ENCODE results near the gene ISM2.

ISM2 gene

GRCh38 chr14:77458249-77458950, 40.2 kb downstream of the ISM2 start:
- H2AK5ac ChIP-seq (ENCODE audit: low read length), result peak overlapping the region; percentile 16
- peaks cover 9% of the 10 kb centered on the region for H3K79me1 ChIP-seq (ENCODE audit: low read length)
- no peak overlapping the region for H2BK120ac ChIP-seq (ENCODE audit: insufficient read depth, low read length, poor library complexity)
- peak overlapping the region; percentile 56 for H4K8ac ChIP-seq (ENCODE audit: low read depth, low read length)
- H3K4me2 ChIP-seq (ENCODE audit: low read length), result peak overlapping the region; percentile 90
- peaks cover 16 to 33% of the 10 kb centered on the region in 2 experiments for H3K36me3 ChIP-seq (ENCODE audit: control insufficient read depth in 1 of 2, insufficient read depth in 2 of 2, low read length in 2 of 2)
- no peak overlapping the region for H2BK12ac ChIP-seq (ENCODE audit: low read length)
- H3K23ac ChIP-seq (ENCODE audit: low read length), result no peak overlapping the region
- H4K12ac ChIP-seq (ENCODE audit: low read depth, low read length), result peak overlapping the region; percentile 15
- no peaks in the 10 kb centered on the region for H3K27me3 ChIP-seq (ENCODE audit: insufficient read depth, low read length)
- H3K18ac ChIP-seq (ENCODE audit: low read length), result peak overlapping the region; percentile 71
- H2BK5ac ChIP-seq (ENCODE audit: low read depth, low read length, poor library complexity), result peak overlapping the region; percentile 29
- peak overlapping the region; percentile 78 for H3K9ac ChIP-seq (ENCODE audit: low read length)
- H4K91ac ChIP-seq (ENCODE audit: low read depth, low read length), result peak overlapping the region; percentile 64
- H3K27ac ChIP-seq (ENCODE audit: low read depth, low read length), result peak overlapping the region; percentile 67
- no peaks in the 10 kb centered on the region for H3K9me3 ChIP-seq (ENCODE audit: insufficient read depth, low read depth, low read length)
- no CpG with 5 or more reads among the region's 29 CpGs for WGBS (ENCODE audit: extremely low coverage, insufficient coverage, insufficient read length)
- H3K79me2 ChIP-seq (ENCODE audit: control insufficient read depth, insufficient read depth, low read length, poor library complexity), result peaks cover 8% of the 10 kb centered on the region
- H3K14ac ChIP-seq (ENCODE audit: low read length), result peak overlapping the region; percentile 75
- H3K4me3 ChIP-seq (ENCODE audit: low read depth, low read length), result peak overlapping the region; percentile 94
- no peaks in the 10 kb centered on the region for H3K4me1 ChIP-seq (ENCODE audit: control insufficient read depth in 1 of 2, insufficient read depth in 2 of 2, low read length in 2 of 2)
- peak overlapping the region; percentile 50 for H2AFZ ChIP-seq (ENCODE audit: insufficient read depth, low read length, poor library complexity)
- peak; percentile 54 to 73 for DNase-seq
- peak overlapping the region; percentile 46 for H3K4ac ChIP-seq (ENCODE audit: low read depth, low read length)

DNA sequence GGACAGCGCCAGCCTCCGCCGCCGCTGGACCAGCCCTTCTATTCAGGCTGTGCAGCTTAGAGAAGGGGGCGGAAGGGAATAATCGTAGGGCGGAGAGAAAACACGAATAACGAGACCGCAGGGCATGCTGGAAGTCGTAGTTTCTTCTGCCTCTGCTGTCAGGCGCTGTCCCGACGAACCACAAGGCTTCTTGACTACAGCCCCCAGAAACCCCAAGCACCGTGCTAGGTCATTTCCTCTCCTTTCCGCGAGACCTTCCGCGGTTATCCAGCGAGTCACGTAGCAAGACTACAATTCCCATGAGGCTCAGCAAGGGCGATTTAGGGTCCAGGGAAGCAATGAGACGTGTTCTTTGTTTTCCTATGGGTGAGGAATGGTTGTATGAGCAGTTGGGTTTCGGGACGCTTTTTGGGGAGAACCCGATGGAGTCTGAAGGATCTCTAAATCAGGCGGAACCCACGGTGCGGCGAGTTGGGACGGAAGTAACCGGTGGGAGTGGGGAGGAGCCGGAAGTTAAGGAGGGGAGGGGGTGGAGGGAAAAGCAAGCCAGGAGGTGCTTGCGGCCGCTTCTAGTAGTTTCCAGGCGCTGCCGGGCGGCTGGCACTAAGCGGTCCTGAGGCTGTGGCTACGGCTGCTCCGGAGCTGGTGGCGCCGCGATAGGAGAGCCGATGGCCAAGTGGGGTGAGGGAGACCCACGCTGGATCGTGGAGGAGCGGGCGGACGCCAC, 40.9 kb downstream of the ISM2 start, which contains the start of the genes AHSA1 and VIPAS39:
Gene AHSA1, plus strand, starts transcription at position 572 of the 727 bp plus-strand sequence. Its CDS starts 97 bp downstream, at position 669.
Gene VIPAS39, minus strand, starts transcription at position 80 of the 727 bp plus-strand sequence. CDS start 3,499 bp downstream, outside the sequence.
- no peaks in the 10 kb centered on the region for H3K4me1 ChIP-seq (ENCODE audit: control insufficient read depth in 1 of 2, insufficient read depth in 2 of 2, low read length in 2 of 2)
- H3K4me3 ChIP-seq (ENCODE audit: low read depth, low read length), result peak within 1 kb of the TSS; percentile 94
- H2BK5ac ChIP-seq (ENCODE audit: low read depth, low read length, poor library complexity), result peak within 1 kb of the TSS; percentile 73
- peak within 1 kb of the TSS; percentile 16 for H2AK5ac ChIP-seq (ENCODE audit: low read length)
- peak within 1 kb of the TSS; percentile 64 for H4K91ac ChIP-seq (ENCODE audit: low read depth, low read length)
- peak within 1 kb of the TSS; percentile 67 for H3K27ac ChIP-seq (ENCODE audit: low read depth, low read length)
- H2BK120ac ChIP-seq (ENCODE audit: insufficient read depth, low read length, poor library complexity), result peak within 1 kb of the TSS; percentile 27
- H4K12ac ChIP-seq (ENCODE audit: low read depth, low read length), result peak within 1 kb of the TSS; percentile 26
- H3K18ac ChIP-seq (ENCODE audit: low read length), result peak within 1 kb of the TSS; percentile 71
- whole genome bisulfite sequencing (ENCODE audit: extremely low coverage, insufficient coverage, insufficient read length), result no CpG with 5 or more reads among the region's 50 CpGs
- H3K27me3 ChIP-seq (ENCODE audit: insufficient read depth, low read length), result no peaks in the 10 kb centered on the region
- peaks cover 9% of the 10 kb centered on the region for H3K79me1 ChIP-seq (ENCODE audit: low read length)
- peak; percentile 98 for DNase-seq
- H3K79me2 ChIP-seq (ENCODE audit: control insufficient read depth, insufficient read depth, low read length, poor library complexity), result peaks cover 8% of the 10 kb centered on the region
- peak within 1 kb of the TSS; percentile 90 for H3K4me2 ChIP-seq (ENCODE audit: low read length)
- H3K9ac ChIP-seq (ENCODE audit: low read length), result peak within 1 kb of the TSS; percentile 96
- H2BK12ac ChIP-seq (ENCODE audit: low read length), result no peak within 1 kb of the TSS
- peaks cover 12 to 32% of the 10 kb centered on the region in 2 experiments for H3K36me3 ChIP-seq (ENCODE audit: control insufficient read depth in 1 of 2, insufficient read depth in 2 of 2, low read length in 2 of 2)
- H3K9me3 ChIP-seq (ENCODE audit: insufficient read depth, low read depth, low read length), result no peaks in the 10 kb centered on the region
- peak within 1 kb of the TSS; percentile 50 for H2AFZ ChIP-seq (ENCODE audit: insufficient read depth, low read length, poor library complexity)
- H3K4ac ChIP-seq (ENCODE audit: low read depth, low read length), result peak within 1 kb of the TSS; percentile 46
- H3K14ac ChIP-seq (ENCODE audit: low read length), result peak within 1 kb of the TSS; percentile 75
- no peak within 1 kb of the TSS for H3K23ac ChIP-seq (ENCODE audit: low read length)
- H4K8ac ChIP-seq (ENCODE audit: low read depth, low read length), result peak within 1 kb of the TSS; percentile 72

GRCh38 chr14:77457115-77457521, 41.5 kb downstream of the ISM2 start:
- Histone ChIP-seq H3K9ac (ENCODE audit: low read length) (peak overlapping the region; percentile 76), H2BK12ac (ENCODE audit: low read length) (no peak overlapping the region), H3K4me2 (ENCODE audit: low read length) (peak overlapping the region; percentile 88), H2BK5ac (ENCODE audit: low read depth, low read length, poor library complexity) (peak overlapping the region; percentile 18), H3K79me1 (ENCODE audit: low read length) (peaks cover 9% of the 10 kb centered on the region), H4K8ac (ENCODE audit: low read depth, low read length) (peak overlapping the region; percentile 72), H4K91ac (ENCODE audit: low read depth, low read length) (peak overlapping the region; percentile 40), H3K79me2 (ENCODE audit: control insufficient read depth, insufficient read depth, low read length, poor library complexity) (peaks cover 8% of the 10 kb centered on the region), H3K27ac (ENCODE audit: low read depth, low read length) (peak overlapping the region; percentile 13), H2AK5ac (ENCODE audit: low read length) (no peak overlapping the region), H3K36me3 (ENCODE audit: control insufficient read depth in 1 of 2, insufficient read depth in 2 of 2, low read length in 2 of 2) (peaks cover 12 to 28% of the 10 kb centered on the region in 2 experiments), H3K4ac (ENCODE audit: low read depth, low read length) (peak overlapping the region; percentile 9), H3K9me3 (ENCODE audit: insufficient read depth, low read depth, low read length) (no peaks in the 10 kb centered on the region), H3K23ac (ENCODE audit: low read length) (no peak overlapping the region), H3K4me3 (ENCODE audit: low read depth, low read length) (peak overlapping the region; percentile 89), H3K27me3 (ENCODE audit: insufficient read depth, low read length) (no peaks in the 10 kb centered on the region), H3K4me1 (ENCODE audit: control insufficient read depth in 1 of 2, insufficient read depth in 2 of 2, low read length in 2 of 2) (no peaks in the 10 kb centered on the region), H2AFZ (ENCODE audit: insufficient read depth, low read length, poor library complexity) (peak overlapping the region; percentile 27), H4K12ac (ENCODE audit: low read depth, low read length) (peak overlapping the region; percentile 26), H2BK120ac (ENCODE audit: insufficient read depth, low read length, poor library complexity) (peak overlapping the region; percentile 6), H3K18ac (ENCODE audit: low read length) (peak overlapping the region; percentile 30), H3K14ac (ENCODE audit: low read length) (peak overlapping the region; percentile 46)
- peak in 1 of 2 donors; percentile 53 for DNase-seq
- WGBS (ENCODE audit: extremely low coverage, insufficient coverage, insufficient read length), result no CpG with 5 or more reads among the region's 18 CpGs

DNA sequence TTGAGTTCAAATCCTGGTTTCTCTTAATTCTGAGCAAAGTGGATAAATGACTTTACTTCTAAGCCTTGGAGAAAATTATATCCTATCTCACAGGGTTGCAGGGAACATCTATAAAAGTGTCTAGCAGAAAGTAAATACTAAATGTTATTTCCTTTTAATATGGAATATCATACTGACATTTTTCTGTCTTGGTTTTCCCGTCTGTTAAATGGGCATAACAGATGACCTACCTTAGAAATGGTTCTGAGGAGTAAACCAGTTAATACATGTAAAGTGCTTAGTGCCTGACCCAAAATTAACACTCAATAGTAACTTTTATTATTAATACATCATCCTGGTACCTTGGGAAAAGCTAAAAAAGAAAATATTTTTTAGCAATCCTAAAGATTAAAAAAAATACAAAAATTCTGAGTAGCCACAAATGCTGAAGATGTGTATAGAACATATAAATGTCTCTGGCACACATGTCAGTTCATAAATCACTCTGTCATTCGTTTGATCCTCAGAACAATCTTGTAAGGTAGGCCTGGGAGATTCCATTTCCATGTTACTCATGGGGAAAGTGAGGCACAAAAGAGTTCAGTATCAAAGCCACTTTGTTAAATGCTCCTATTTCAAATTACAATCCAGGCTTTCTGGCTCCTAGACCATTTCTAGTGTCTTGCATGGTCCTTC, 42.5 kb downstream of the ISM2 start:
- Histone ChIP-seq H3K4me1 (ENCODE audit: control insufficient read depth in 1 of 2, insufficient read depth in 2 of 2, low read length in 2 of 2) (no peaks in the 10 kb centered on the region), H3K4ac (ENCODE audit: low read depth, low read length) (no peak overlapping the region), H3K4me2 (ENCODE audit: low read length) (no peak overlapping the region), H2BK12ac (ENCODE audit: low read length) (no peak overlapping the region), H3K9ac (ENCODE audit: low read length) (no peak overlapping the region), H2BK5ac (ENCODE audit: low read depth, low read length, poor library complexity) (no peak overlapping the region), H2BK120ac (ENCODE audit: insufficient read depth, low read length, poor library complexity) (no peak overlapping the region), H3K36me3 (ENCODE audit: control insufficient read depth in 1 of 2, insufficient read depth in 2 of 2, low read length in 2 of 2) (peaks cover 9 to 23% of the 10 kb centered on the region in 2 experiments), H3K27ac (ENCODE audit: low read depth, low read length) (no peak overlapping the region), H4K8ac (ENCODE audit: low read depth, low read length) (no peak overlapping the region), H2AK5ac (ENCODE audit: low read length) (no peak overlapping the region), H3K27me3 (ENCODE audit: insufficient read depth, low read length) (no peaks in the 10 kb centered on the region), H4K12ac (ENCODE audit: low read depth, low read length) (no peak overlapping the region), H3K79me1 (ENCODE audit: low read length) (peaks cover 9% of the 10 kb centered on the region), H3K14ac (ENCODE audit: low read length) (no peak overlapping the region), H3K4me3 (ENCODE audit: low read depth, low read length) (no peak overlapping the region), H3K9me3 (ENCODE audit: insufficient read depth, low read depth, low read length) (no peaks in the 10 kb centered on the region), H3K23ac (ENCODE audit: low read length) (no peak overlapping the region), H3K18ac (ENCODE audit: low read length) (no peak overlapping the region), H2AFZ (ENCODE audit: insufficient read depth, low read length, poor library complexity) (no peak overlapping the region), H4K91ac (ENCODE audit: low read depth, low read length) (no peak overlapping the region), H3K79me2 (ENCODE audit: control insufficient read depth, insufficient read depth, low read length, poor library complexity) (peaks cover 8% of the 10 kb centered on the region)
- DNase-seq, result no peak
- WGBS (ENCODE audit: extremely low coverage, insufficient coverage, insufficient read length), result no CpG with 5 or more reads among the region's 2 CpGs

Measured in trophoblast cell (in vitro differentiated cells and primary cell).